T-helper 22 cell (primary cell): ENCODE measurements around the gene FGF2.

Source experiments
- DNase-seq: peaks from one replicate; pipeline ENCODE4 v3.0.0-alpha.2; 2020; ENCODE audit warnings: low read depth

Gene FGF2

DNA sequence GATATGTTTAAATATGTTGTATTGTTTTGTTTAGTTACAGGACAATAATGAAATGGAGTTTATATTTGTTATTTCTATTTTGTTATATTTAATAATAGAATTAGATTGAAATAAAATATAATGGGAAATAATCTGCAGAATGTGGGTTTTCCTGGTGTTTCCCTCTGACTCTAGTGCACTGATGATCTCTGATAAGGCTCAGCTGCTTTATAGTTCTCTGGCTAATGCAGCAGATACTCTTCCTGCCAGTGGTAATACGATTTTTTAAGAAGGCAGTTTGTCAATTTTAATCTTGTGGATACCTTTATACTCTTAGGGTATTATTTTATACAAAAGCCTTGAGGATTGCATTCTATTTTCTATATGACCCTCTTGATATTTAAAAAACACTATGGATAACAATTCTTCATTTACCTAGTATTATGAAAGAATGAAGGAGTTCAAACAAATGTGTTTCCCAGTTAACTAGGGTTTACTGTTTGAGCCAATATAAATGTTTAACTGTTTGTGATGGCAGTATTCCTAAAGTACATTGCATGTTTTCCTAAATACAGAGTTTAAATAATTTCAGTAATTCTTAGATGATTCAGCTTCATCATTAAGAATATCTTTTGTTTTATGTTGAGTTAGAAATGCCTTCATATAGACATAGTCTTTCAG lies 68.8 kb downstream of the FGF2 start:
- no peak for DNase-seq

- no peak for DNase-seq
Observed at GRCh38 chr4:122896270-122896669, 69.6 kb downstream of the FGF2 start.

DNA sequence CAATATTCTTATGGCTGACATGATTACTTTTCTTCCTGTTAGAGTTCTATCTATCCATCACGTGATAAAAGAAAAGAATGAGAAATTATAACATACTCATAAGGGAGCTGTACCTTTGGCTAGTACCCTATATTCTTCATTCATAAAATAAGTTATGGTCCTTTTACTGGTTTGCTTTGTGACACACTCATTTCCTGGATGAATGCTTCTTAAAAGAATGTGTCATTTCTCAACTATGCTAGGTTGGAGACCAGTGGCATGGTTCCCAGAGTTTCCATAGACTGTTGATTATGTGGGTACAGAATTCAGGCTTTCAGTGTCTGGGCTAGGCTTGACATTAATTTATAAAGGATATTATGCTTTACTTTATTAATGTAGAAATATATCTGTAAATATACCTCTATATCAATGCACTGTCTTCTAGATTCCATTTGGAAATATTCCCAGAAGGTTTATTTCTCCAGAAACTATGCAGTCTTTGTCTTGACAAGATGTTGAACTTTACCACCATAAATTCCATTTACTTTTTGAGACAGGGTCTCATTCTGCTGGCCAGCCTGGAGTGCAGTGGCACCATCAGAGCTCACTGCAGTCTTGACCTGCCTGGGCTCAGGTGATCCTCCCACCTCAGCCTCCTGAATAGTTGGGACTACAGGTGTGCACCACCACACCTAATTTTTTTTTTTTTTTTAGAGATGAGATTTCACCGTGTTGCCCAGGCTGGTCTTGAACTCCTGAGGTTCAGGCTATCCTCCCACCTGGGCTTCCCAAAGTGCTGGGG lies 71.9 kb downstream of the FGF2 start:
- no peak for DNase-seq

GRCh38 chr4:122899682-122900081 lies 73.1 kb downstream of the FGF2 start:
- DNase-seq: no peak

DNA sequence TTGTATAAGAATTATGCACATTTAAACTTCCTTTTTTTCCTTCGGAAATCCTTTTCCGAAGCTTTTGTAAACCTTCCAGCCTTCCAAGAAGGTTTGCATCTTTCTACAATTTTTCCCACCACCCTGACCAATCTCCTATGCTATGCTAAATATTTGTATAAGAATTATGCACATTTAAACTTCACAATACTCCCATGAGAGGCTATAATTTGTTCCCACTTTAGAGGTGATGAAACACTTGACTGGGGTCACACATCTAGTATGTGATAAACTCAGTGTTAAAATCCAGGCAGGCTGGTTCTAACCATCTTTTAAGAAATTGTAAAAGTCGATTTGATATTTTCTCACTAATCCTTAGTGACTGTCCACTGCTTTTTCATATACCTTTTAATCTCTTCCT lies 73.7 kb downstream of the FGF2 start:
- no peak for DNase-seq

DNA sequence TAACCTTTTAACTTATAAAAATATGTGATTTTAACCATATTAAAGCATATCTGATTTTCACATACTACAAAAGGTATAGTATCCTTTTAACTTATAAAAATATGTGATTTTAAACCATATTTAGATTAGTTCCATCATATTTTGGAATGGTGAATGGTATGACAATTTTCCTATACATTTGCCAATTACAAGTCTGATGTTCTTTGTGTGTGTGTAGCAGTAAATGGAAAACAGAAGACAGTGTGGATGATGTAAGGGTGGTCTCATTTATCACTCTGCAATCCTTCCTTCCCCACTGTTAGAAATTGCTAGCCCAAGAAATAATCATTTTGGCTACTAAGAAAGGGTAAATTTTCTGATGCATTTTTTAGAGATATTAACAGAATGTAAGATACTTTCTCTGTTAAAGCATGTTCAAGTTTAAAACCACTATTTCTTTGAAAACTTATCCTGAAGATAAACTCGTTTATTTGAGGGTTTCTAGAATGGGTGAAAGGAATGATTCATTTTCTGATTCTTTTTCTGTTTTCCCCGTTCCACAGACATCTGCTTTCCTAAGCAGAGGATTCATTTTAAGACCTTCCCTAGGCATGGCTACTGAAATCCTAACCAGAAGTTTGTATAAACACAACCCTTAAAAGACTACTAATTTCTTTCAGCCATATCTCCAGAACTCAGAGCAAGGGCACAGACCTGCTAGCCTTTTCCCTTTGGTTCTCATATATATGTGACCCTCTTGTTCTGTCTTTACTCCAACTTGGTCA lies 74.8 kb downstream of the FGF2 start:
- DNase-seq: no peak

GRCh38 chr4:122903766-122904288 lies 77.2 kb downstream of the FGF2 start:
- no peak for DNase-seq

- no peak for DNase-seq
Observed at GRCh38 chr4:122906859-122907305, 80.3 kb downstream of the FGF2 start.

- no peak for DNase-seq
Observed at GRCh38 chr4:122908223-122908622, 81.6 kb downstream of the FGF2 start.

GRCh38 chr4:122909683-122910082 lies 83.1 kb downstream of the FGF2 start:
- DNase-seq: no peak

- DNase-seq: no peak
Observed at GRCh38 chr4:122911588-122911987, 85.0 kb downstream of the FGF2 start.

DNA sequence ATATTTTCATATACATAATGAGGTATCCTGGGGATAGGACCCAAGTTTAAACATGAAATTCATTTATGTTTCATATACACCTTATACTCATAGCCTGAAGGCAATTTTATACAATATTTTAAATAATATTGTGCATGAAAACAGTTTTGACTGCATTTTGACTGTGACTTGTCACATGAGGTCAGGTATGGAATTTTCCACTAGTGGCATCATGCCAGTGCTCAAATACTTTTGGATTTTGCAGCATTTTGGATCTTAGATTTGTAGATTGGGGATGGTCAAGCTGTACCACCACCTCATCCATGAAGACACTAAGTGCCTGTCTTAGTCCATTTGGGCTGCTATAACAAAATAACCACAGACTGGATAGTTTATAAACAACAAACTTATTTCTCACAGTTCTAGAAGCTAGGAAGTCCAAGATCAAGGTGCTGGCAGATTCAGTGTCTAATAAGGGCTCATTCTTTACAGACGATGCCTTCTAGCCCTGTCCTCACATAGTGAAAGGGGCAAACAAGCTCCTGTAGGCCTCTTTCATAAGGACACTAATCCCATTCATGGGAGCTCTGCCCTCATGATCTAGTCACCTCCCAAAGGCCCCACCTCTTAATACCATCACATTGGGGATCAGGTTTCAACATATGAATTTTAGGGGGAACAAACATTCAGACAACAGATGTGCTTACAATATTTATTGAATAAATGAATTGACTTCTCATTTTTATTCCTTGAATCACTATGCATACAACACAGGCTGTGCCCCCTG lies 86.4 kb downstream of the FGF2 start:
- DNase-seq: no peak

DNA sequence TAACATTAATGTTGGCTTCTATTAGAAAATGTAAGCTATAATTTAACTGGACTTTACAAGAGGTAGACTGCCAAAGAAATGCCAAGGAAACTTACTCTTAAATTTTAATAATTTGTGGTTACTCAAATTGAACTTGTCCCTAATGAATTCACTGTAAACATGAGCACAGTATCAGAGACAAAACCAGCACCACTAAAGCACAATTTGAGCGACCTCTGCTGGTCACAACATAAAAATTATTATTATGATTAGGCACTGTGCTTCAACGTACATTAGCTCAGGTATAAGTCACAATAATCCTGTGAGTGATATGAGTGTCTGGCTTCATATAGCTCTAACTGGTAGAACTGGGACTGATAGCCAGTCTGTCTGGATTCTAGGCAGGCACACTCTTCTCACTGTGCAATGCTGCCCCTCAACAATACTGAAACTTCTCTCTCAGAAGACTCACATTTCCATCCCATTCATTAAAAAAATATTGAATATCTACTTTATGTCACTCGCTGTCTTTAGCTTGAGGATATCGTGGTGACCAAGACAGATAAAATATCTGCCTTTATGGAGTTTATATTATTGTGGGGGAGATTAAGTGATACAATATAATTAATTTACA lies 87.8 kb downstream of the FGF2 start:
- no peak for DNase-seq

DNA sequence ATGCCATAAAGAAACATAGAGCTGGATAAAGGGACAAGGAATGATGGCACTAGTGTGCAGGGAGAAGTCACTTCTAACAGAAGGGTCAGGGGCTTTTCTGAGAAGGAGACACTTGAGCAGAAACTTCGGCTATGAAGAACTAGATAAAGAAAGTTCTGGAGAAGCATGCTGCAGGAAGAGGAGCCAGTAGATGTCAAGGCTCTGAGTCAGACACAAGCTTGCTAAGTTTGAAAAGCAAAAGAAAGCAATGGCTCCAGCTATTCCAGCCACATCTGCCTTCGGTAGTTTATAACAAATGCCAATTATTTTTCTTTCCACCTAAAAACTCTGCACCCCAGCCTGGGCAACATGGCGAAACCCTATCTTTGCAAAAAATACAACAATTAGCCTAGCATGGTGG lies 88.3 kb downstream of the FGF2 start:
- DNase-seq: no peak

- DNase-seq: no peak
Observed at GRCh38 chr4:122917731-122918130, 91.1 kb downstream of the FGF2 start.

DNA sequence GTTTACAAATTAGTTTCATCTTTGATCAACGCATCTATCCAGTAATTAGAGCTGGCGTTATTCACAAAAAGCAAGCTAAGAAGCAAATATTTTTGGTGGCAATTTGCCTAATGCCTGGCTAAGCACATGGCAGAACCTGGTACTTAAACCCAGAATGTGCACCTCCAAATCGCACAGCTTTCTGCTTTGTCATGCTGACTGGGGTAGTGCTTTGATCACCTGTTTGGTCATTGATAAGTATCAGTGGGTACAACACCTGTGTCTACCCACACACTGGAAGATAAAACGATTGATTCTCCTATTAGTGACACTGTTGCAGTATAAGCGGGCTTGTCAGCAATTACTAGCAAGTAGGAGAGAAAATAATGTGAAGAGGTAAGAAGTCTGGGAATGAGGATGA lies 93.8 kb downstream of the FGF2 start:
- no peak for DNase-seq

DNA sequence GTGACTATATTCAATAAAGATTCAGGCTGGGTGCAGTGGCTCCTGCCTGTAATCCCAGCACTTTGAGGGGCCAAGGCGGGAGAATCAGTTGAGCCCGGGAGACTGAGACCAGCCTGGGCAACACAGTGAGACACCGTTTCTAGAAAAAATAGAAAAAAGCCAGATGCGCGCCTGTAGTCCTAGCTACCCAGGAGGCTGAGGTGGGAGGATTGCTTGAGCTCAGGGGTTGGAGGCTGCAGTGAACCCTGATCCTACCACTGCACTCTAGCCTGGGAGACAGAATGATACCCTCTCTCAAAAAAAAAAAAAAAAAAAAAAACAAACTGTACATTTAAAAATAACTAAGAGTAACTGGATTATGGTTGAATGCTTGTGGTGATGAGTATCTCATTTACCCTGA lies 94.7 kb downstream of the FGF2 start:
- DNase-seq: no peak

- no peak for DNase-seq
Observed at GRCh38 chr4:122921971-122922876, 95.6 kb downstream of the FGF2 start, which contains the start of gene NUDT6. NUDT6 (minus strand) TSS chr4:122922597; CDS start chr4:122922572, 25 bp downstream.

DNA sequence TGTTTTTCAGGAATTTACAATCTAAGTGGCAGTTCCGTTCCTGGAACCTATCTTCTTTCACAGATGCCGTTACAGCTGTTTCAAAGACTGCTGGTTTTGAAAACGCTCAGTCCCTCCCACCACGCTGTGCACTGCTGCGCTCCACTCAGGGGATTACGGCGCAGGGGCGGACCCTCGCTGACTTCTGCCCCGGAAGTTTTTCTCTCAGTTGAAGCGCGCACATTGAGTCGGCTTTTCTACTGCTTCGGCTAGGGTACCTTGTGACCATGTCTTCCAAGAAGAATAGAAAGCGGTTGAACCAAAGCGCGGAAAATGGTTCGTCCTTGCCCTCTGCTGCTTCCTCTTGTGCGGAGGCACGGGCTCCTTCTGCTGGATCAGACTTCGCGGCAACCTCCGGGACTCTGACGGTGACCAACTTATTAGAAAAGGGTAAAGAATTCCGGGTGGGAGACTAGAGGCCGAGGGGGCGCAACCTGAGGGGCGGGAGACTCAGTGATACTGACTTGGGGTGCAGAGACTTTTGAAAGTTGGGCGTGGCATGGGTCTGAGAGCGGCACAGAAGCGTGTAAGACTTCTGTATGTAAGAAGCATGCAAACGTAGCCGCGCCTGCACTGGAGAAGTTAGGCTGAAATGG lies 96.4 kb downstream of the FGF2 start:
- DNase-seq: peak; percentile 73

DNA sequence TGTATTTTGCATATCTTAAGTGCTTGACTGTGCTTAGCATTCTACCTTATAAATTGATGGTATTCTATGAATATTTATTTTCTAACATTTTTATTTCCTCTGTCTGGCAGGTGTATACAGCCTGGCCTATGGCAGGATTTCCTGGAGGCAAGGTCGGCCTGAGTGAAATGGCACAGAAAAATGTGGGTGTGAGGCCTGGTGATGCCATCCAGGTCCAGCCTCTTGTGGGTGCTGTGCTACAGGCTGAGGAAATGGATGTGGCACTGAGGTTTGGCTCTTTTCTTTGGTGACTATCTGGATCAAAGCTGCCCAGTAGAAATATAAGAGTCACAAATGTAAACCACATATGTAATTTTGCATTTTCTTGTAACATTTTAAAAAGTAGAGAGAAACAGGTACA lies 102.3 kb downstream of the FGF2 start:
- no peak for DNase-seq
